ENCODE measurements around the gene COBL. TPM values are rescaled to one million over a fixed set of nuclear protein-coding genes. Genes with fewer than 3 reads are reported as not detected.

Gene COBL
- total RNA-seq, 2 experiments from 2014 or later: not detected

- Mint-ChIP-seq H3K36me3 (ENCODE audit: low read depth) (no peaks in the 10 kb centered on the region), H3K9me3 (ENCODE audit: insufficient read depth) (no peaks in the 10 kb centered on the region), H3K27me3 (ENCODE audit: low read depth) (peaks cover 9% of the 10 kb centered on the region), H3K4me3 (no peak overlapping the region), H3K27ac (no peak overlapping the region), H3K4me1 (ENCODE audit: low read depth) (no peaks in the 10 kb centered on the region)
- CTCF ChIA-PET: interaction anchor here (2.0 to 3.7 kb wide), 3 partner anchors 8 to 685 kb away, joined by 7 to 28 read pairs (median 15); no protein-coding TSS in a partner anchor
- no peak for ATAC-seq
- DNase-seq: no peak
- POLR2A ChIA-PET: no interaction called here
These were observed 163.9 kb downstream of the COBL start for GRCh38 chr7:51152706-51153200.

- Mint-ChIP-seq H3K9me3 (ENCODE audit: insufficient read depth) (no peaks in the 10 kb centered on the region), H3K4me1 (ENCODE audit: low read depth) (no peaks in the 10 kb centered on the region), H3K27ac (no peak overlapping the region), H3K4me3 (no peak overlapping the region), H3K27me3 (ENCODE audit: low read depth) (peaks cover 9% of the 10 kb centered on the region), H3K36me3 (ENCODE audit: low read depth) (no peaks in the 10 kb centered on the region)
- no peak for DNase-seq
- ChIA-PET CTCF (interaction anchor here (1.5 to 3.7 kb wide), 4 partner anchors 9 to 684 kb away, joined by 6 to 28 read pairs (median 11); no protein-coding TSS in a partner anchor), POLR2A (no interaction called here)
- no peak for ATAC-seq
These were observed 165.2 kb downstream of the COBL start for GRCh38 chr7:51151455-51151854.

GRCh38 chr7:51150193-51150592 is 166.4 kb downstream of the COBL start:
- H3K27me3 Mint-ChIP-seq (ENCODE audit: low read depth): peaks cover 4% of the 10 kb centered on the region
- H3K27ac Mint-ChIP-seq: no peak overlapping the region
- no peak for ATAC-seq
- POLR2A ChIA-PET: no interaction called here
- H3K36me3 Mint-ChIP-seq (ENCODE audit: low read depth): no peaks in the 10 kb centered on the region
- DNase-seq: no peak
- no peak overlapping the region for H3K4me3 Mint-ChIP-seq
- H3K4me1 Mint-ChIP-seq (ENCODE audit: low read depth): no peaks in the 10 kb centered on the region
- no peaks in the 10 kb centered on the region for H3K9me3 Mint-ChIP-seq (ENCODE audit: insufficient read depth)
- CTCF ChIA-PET: interaction anchor here (1.7 to 1.8 kb wide), 2 partner anchors 11 to 13 kb away, joined by 6 to 8 read pairs; no protein-coding TSS in a partner anchor

DNA sequence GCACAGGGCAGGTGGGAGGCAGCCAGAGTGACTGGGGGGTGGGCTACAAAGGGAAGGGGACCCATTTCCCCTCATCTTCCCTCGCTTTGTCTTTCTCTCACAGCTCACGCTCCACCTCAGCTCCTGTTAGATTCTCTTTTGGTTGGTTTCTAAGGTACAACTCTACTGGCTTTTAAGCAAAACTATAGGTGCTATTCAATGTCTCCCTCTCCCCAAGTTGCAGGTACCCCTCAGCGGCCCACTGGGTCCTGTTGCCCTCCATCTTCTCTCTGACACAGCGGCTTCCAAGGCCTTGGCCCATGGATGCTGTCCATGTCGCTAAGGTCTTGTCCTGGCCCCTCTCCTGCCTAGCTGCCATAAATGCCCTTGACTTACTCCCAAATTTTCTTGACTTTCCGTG is 168.4 kb downstream of the COBL start:
- no peaks in the 10 kb centered on the region for H3K4me1 Mint-ChIP-seq (ENCODE audit: low read depth)
- no peaks in the 10 kb centered on the region for H3K9me3 Mint-ChIP-seq (ENCODE audit: insufficient read depth)
- CTCF ChIA-PET: no interaction called here
- no peaks in the 10 kb centered on the region for H3K36me3 Mint-ChIP-seq (ENCODE audit: low read depth)
- DNase-seq: no peak
- H3K27ac Mint-ChIP-seq: no peak overlapping the region
- POLR2A ChIA-PET: no interaction called here
- ATAC-seq: no peak
- peaks cover 2% of the 10 kb centered on the region for H3K27me3 Mint-ChIP-seq (ENCODE audit: low read depth)
- H3K4me3 Mint-ChIP-seq: no peak overlapping the region

DNA sequence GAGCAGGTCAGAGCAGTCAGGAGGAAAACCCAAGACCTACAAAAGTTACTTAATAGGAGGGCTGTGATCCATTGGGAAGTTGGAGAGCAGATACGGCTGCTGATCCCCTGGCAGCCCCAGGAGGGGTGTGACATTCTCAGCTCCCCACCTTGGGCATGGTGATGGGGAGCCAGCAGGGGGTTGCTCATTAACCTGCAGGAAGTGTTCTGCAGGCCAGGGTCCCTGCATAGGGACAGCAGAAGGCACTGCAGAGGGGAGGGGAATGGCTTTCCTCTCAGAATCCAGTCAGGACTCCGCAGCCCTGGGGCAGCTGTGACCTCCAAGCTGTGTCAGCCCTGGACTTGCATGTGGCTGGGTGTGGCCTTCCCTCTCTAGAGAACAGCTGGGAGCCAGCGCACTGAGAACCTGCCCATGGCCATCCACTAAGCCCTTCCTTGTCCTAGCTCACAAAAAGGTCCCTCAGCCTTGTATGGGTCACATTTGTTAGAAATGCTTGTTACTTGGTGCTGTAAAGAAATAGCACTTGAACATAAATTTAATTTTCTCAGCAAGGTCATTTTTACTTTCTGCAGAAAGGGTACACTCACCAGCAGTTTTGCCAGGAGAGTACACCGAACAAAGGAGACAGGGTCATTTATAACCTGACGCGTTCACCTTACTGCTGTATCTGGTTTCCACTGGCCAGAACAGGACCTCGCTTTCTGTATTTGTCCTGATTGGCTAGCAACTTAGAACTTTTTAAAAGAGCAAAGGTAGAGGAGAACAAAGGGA is 169.6 kb downstream of the COBL start:
- Mint-ChIP-seq H3K27ac (no peak overlapping the region), H3K4me1 (ENCODE audit: low read depth) (peaks cover 3% of the 10 kb centered on the region), H3K4me3 (no peak overlapping the region), H3K36me3 (ENCODE audit: low read depth) (no peaks in the 10 kb centered on the region), H3K27me3 (ENCODE audit: low read depth) (peaks cover 7% of the 10 kb centered on the region), H3K9me3 (ENCODE audit: insufficient read depth) (no peaks in the 10 kb centered on the region)
- ChIA-PET POLR2A (interaction anchor here (0.5 kb wide), 1 partner anchor 447 kb away, joined by 4 read pairs; no protein-coding TSS in a partner anchor), CTCF (no interaction called here)
- DNase-seq (no peak), ATAC-seq (no peak)

GRCh38 chr7:51144178-51144577 is 172.4 kb downstream of the COBL start:
- CTCF ChIA-PET: interaction anchor here (1.1 kb wide), 1 partner anchor 17 kb away, joined by 4 read pairs; no protein-coding TSS in a partner anchor
- H3K9me3 Mint-ChIP-seq (ENCODE audit: insufficient read depth): no peaks in the 10 kb centered on the region
- no peak for DNase-seq
- H3K4me3 Mint-ChIP-seq: no peak overlapping the region
- POLR2A ChIA-PET: no interaction called here
- no peaks in the 10 kb centered on the region for H3K36me3 Mint-ChIP-seq (ENCODE audit: low read depth)
- H3K4me1 Mint-ChIP-seq (ENCODE audit: low read depth): peaks cover 13% of the 10 kb centered on the region
- ATAC-seq: no peak
- H3K27me3 Mint-ChIP-seq (ENCODE audit: low read depth): peaks cover 5% of the 10 kb centered on the region
- H3K27ac Mint-ChIP-seq: no peak overlapping the region

DNA sequence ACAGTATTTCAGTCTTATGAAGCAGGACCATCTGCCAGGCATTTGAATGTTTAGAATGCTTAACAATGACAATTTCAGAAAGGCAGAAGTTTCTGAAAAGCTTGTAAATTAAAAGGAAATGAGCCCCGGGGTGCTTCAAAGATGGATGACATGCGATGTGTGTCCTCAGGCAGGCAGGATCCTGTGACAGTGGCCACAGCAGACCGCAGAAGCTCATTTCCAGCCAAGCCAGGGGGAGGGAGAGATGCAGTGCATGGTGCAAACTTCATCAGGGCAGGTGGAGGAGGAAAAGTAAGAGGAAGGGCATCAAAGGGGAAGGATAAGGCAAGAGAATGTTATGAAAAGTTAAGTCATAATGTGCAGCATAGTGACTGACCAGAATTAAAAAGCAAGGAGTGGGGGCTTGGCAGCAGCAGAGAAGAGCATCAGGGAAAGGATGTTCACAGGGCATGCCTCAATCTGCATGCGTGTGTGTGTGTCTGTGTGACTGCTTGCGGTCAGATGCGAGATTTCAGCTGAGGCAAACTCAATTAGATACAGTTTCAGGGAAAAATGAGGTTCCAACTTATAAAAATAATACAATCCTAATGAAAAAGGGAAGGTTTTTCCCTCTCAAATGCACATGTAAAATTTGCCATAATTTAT is 173.7 kb downstream of the COBL start:
- Mint-ChIP-seq H3K9me3 (ENCODE audit: insufficient read depth) (no peaks in the 10 kb centered on the region), H3K27me3 (ENCODE audit: low read depth) (peaks cover 5% of the 10 kb centered on the region), H3K27ac (no peak overlapping the region), H3K4me3 (no peak overlapping the region), H3K36me3 (ENCODE audit: low read depth) (no peaks in the 10 kb centered on the region), H3K4me1 (ENCODE audit: low read depth) (peaks cover 13% of the 10 kb centered on the region)
- CTCF ChIA-PET: interaction anchor here (1.1 to 3.9 kb wide), 6 partner anchors 17 to 675 kb away, joined by 4 to 41 read pairs (median 26); no protein-coding TSS in a partner anchor
- POLR2A ChIA-PET: no interaction called here
- ATAC-seq: no peak
- no peak for DNase-seq

- Mint-ChIP-seq H3K27ac (no peak overlapping the region), H3K27me3 (ENCODE audit: low read depth) (peaks cover 5% of the 10 kb centered on the region), H3K36me3 (ENCODE audit: low read depth) (no peaks in the 10 kb centered on the region), H3K4me3 (no peak overlapping the region), H3K9me3 (ENCODE audit: insufficient read depth) (no peaks in the 10 kb centered on the region), H3K4me1 (ENCODE audit: low read depth) (peaks cover 13% of the 10 kb centered on the region)
- ATAC-seq (no peak), DNase-seq (no peak)
- POLR2A ChIA-PET: interaction anchor here (0.6 kb wide), 1 partner anchor 1053 kb away, joined by 3 read pairs; no protein-coding TSS in a partner anchor
- CTCF ChIA-PET: interaction anchor here (0.6 to 3.9 kb wide), 54 partner anchors 8 to 1126 kb away, joined by 3 to 41 read pairs (median 4); no protein-coding TSS in a partner anchor
These were observed 175.1 kb downstream of the COBL start for GRCh38 chr7:51141451-51142003.

DNA sequence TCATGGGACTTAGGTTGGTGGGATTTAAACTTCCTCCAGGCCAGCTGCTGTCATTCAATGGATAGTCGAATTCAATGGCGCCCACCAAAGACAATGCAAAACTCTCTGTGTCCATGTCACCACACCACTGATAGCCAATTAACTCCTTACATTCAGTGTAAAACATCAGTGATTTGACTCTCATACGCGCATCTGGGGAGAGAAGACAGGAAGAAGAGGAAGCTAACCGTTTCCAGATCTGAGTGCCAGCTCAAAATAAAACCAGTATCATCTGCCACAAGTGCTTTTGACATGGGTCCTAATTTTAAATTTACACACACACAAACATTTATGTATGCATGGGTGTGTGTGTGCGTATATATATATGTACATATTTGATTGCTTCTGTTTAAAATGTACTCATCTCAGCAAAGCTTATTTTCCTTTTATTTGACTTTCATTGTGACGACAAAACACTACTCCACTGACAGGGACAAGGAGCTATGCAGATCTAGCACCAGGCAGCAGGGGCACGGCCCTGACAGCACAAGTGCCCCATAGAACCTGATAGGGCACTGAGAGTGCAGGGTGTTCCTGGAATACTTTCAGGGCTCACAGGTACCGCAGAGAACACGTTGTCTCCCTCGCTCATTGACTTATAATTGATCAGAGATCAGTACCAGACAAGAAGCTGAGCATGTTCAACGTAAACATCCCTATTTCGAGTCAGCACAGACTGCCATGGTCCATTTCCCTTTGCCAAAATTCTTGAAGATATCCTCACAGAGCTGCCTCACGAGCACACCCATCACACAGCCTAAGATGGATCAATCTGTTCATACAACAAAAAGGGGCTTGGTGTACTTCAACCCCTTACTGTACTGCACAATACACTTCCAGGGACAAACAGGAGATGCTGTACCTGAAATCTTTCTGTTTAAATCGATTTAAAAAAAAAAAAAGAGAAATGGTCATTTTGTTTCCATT is 176.1 kb downstream of the COBL start:
- no peak overlapping the region for H3K4me3 Mint-ChIP-seq
- POLR2A ChIA-PET: interaction anchor here (0.6 to 1.4 kb wide), 2 partner anchors 18 to 1052 kb away, joined by 3 read pairs; no protein-coding TSS in a partner anchor
- H3K27ac Mint-ChIP-seq: no peak overlapping the region
- H3K27me3 Mint-ChIP-seq (ENCODE audit: low read depth): peaks cover 5% of the 10 kb centered on the region
- H3K4me1 Mint-ChIP-seq (ENCODE audit: low read depth): peaks cover 13% of the 10 kb centered on the region
- H3K9me3 Mint-ChIP-seq (ENCODE audit: insufficient read depth): no peaks in the 10 kb centered on the region
- H3K36me3 Mint-ChIP-seq (ENCODE audit: low read depth): no peaks in the 10 kb centered on the region
- ATAC-seq: no peak
- no peak for DNase-seq
- CTCF ChIA-PET: interaction anchor here (0.6 to 3.9 kb wide), 58 partner anchors 9 to 1125 kb away, joined by 3 to 41 read pairs (median 4); no protein-coding TSS in a partner anchor

DNA sequence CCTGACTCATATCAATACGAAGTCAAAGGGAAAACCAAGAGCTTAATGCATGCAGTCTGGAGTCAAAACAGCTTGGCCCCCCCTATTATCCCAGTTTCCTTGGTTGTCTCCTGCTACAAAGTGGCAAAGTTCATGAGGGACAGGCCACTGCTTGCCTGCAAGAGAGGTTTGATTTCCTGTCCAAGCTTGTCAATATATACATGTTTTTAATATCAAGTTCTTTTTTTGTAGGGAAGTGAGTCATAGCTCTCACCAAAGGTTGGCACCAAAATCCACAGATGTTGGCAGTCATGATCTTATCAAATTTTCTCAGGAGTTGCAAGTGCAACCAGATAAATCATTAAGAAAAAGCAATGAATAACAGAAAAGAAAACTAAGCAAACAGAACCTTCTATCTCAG is 176.8 kb downstream of the COBL start:
- no peaks in the 10 kb centered on the region for H3K9me3 Mint-ChIP-seq (ENCODE audit: insufficient read depth)
- H3K27ac Mint-ChIP-seq: no peak overlapping the region
- ChIA-PET CTCF (interaction anchor here (0.8 to 3.9 kb wide), 10 partner anchors 16 to 1047 kb away, joined by 3 to 41 read pairs (median 4); no protein-coding TSS in a partner anchor), POLR2A (interaction anchor here (1.4 kb wide), 1 partner anchor 17 kb away, joined by 3 read pairs; no protein-coding TSS in a partner anchor)
- H3K4me1 Mint-ChIP-seq (ENCODE audit: low read depth): peaks cover 13% of the 10 kb centered on the region
- DNase-seq (no peak), ATAC-seq (no peak)
- H3K4me3 Mint-ChIP-seq: no peak overlapping the region
- peaks cover 5% of the 10 kb centered on the region for H3K27me3 Mint-ChIP-seq (ENCODE audit: low read depth)
- no peaks in the 10 kb centered on the region for H3K36me3 Mint-ChIP-seq (ENCODE audit: low read depth)

All from activated CD8-positive, alpha-beta T cell treated with anti-CD3 and anti-CD28 coated beads, Interleukin-2, amount 10 ng/mL, durations not matched to agents 7 days and 5 days (primary cell).